Stomach (tissue), 4 donors: ENCODE results near the gene SNX27.

Experiments used
- CTCF ChIP-seq, 7 experiments: fragments of 450-650 bp in 4 of 7; fragments of 200-600 bp in 3 of 7; sonication (generic) in 3 of 7; IDR thresholded peaks; one replicate each; pipeline ENCODE4 v1.5.1; 2016 to 2019; ENCODE audit warnings: antibody characterized with exemption in 7 of 7, control low read depth in 2 of 7, mild to moderate bottlenecking in 1 of 7
- POLR2A ChIP-seq, 4 donors: fragments of 450-650 bp; IDR thresholded peaks; one replicate each; pipeline ENCODE4 v1.6.1; 2016; ENCODE audit warnings: antibody characterized with exemption in 4 of 4, control low read depth in 2 of 4, mild to moderate bottlenecking in 1 of 4, moderate library complexity in 1 of 4

GRCh38 chr1:151611832-151612500 is at the start of gene SNX27:
- TF ChIP-seq CTCF (IDR thresholded peaks at IDR 0.05): no peak
- no peak for TF ChIP-seq POLR2A (IDR thresholded peaks at IDR 0.05)
